Glutamatergic neuron (in vitro differentiated cells): Measurements from ENCODE around the gene SPTAN1. TPM values are rescaled to one million over a fixed set of nuclear protein-coding genes. Genes with fewer than 3 reads are reported as not detected.
A peak's percentile ranks its signal among the peaks of the same experiment; 100 is the strongest.

ENCODE experiments used
- DNase-seq: peaks from one replicate; pipeline ENCODE4 v3.0.0; 2022
- H3K27ac Mint-ChIP-seq: one replicate; pipeline ENCODE4 v1.8.0; 2020; ENCODE audit warnings: mild to moderate bottlenecking, mixed read lengths, inconsistent platforms; ENCODE audit not compliant: unreplicated experiment
- H3K27me3 Mint-ChIP-seq: one replicate; pipeline ENCODE4 v1.8.0; 2020; ENCODE audit warnings: mild to moderate bottlenecking, moderate library complexity, mixed read lengths, inconsistent platforms; ENCODE audit not compliant: unreplicated experiment
- H3K36me3 Mint-ChIP-seq: one replicate; pipeline ENCODE4 v1.8.0; 2020; ENCODE audit warnings: mild to moderate bottlenecking, mixed read lengths, inconsistent platforms; ENCODE audit not compliant: unreplicated experiment
- H3K4me1 Mint-ChIP-seq: one replicate; pipeline ENCODE4 v1.8.0; 2020; ENCODE audit warnings: mild to moderate bottlenecking, low read depth, mixed read lengths, inconsistent platforms; ENCODE audit not compliant: unreplicated experiment
- H3K4me3 Mint-ChIP-seq: one replicate; pipeline ENCODE4 v1.8.0; 2020; ENCODE audit warnings: mild to moderate bottlenecking, mixed read lengths, inconsistent platforms; ENCODE audit not compliant: unreplicated experiment
- H3K9me3 Mint-ChIP-seq: one replicate; pipeline ENCODE4 v1.8.0; 2020; ENCODE audit warnings: mild to moderate bottlenecking, moderate library complexity, mixed read lengths, inconsistent platforms; ENCODE audit not compliant: unreplicated experiment
- total RNA-seq: library from RNA; stranded (reverse); fragmentation: NEBNext Ultra II Directional; extraction: Animal tissue kit (Norgen Biotek cat#: 25700); gene quantifications from one replicate; pipeline ENCODE4 v1.2.1, GENCODE V29; 2021; ENCODE audit not compliant: unreplicated experiment
- TF ChIP-seq, protein P1 (sequence below): fragments of 200-600 bp; sonication (generic); IDR thresholded peaks from one replicate; pipeline ENCODE4 v1.5.0; 2021; ENCODE audit not compliant: partially characterized antibody, unreplicated experiment

SPTAN1 gene
- total RNA-seq, 1 donor from 2014 or later, result 750 TPM

DNA sequence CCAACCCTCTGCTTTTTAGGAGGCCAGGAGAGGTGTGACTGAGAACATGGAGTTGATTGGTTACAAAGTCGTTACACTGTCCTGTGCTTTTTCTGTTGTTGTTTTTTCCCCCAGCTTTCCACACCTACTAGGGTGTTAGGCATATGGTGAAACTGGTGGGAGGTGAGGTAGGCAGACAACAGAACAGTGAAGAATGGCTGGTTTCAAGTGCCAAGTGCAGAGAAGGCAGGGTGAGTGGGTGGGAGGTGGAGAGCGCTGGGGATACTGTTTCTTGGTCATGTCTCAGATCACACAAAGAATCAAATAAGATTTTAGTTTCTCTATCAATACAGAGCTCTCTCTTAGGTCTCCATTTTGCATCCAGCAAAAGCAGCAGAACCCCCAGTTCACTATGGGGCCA is 2.2 kb upstream of the SPTAN1 start:
- H3K27me3 Mint-ChIP-seq, result peaks cover 4% of the 10 kb centered on the region
- H3K9me3 Mint-ChIP-seq, result peaks cover 6% of the 10 kb centered on the region
- no peaks in the 10 kb centered on the region for H3K36me3 Mint-ChIP-seq
- H3K27ac Mint-ChIP-seq, result peak overlapping the region; percentile 71
- DNase-seq, result no peak
- peak overlapping the region; percentile 98 for H3K4me3 Mint-ChIP-seq
- H3K4me1 Mint-ChIP-seq, result peaks cover 22% of the 10 kb centered on the region
- TF ChIP-seq, protein P1, sequence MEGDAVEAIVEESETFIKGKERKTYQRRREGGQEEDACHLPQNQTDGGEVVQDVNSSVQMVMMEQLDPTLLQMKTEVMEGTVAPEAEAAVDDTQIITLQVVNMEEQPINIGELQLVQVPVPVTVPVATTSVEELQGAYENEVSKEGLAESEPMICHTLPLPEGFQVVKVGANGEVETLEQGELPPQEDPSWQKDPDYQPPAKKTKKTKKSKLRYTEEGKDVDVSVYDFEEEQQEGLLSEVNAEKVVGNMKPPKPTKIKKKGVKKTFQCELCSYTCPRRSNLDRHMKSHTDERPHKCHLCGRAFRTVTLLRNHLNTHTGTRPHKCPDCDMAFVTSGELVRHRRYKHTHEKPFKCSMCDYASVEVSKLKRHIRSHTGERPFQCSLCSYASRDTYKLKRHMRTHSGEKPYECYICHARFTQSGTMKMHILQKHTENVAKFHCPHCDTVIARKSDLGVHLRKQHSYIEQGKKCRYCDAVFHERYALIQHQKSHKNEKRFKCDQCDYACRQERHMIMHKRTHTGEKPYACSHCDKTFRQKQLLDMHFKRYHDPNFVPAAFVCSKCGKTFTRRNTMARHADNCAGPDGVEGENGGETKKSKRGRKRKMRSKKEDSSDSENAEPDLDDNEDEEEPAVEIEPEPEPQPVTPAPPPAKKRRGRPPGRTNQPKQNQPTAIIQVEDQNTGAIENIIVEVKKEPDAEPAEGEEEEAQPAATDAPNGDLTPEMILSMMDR, result no peak

DNA sequence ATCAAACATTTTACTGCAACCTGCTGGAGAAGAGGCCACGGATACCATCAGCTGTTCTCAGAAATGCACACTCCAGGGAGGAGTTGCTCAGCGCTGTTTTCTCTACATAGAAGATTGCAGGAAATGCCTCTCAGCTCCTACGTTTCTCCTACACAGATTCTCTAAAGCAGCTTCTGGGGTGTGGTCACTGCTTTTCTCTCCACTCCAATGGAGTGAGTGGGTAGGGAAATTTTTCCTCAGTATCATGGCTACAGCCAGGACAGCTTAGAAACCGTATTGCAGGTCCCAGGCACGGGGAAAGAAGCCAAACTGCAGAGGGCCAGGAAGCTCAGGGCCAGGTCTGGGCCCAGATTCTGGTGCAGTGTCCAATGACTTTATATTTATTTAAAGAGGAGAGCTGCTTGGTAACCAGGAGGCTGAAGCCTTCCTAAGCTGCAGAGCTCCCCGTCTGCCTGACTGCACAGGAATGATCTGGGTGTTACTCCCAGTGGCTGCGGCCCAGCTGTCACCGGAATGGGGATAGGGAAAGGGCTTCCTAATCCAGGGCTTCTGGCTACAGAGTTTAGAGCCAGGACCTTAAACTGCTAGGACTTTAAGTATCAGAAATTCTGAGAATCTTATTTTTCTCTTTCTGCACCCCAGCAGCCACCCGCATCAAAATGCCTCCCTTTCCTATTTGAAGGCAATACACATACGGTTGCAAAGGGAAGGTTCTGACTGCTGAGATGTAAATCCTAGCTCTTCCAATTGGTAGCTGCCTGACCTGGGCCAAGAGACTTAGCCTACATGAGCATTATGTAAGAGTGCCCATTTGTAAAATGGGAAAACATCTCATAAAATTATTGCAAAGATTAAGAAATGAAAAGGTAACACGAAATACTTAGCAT is 1.4 kb upstream of the SPTAN1 start:
- H3K4me1 Mint-ChIP-seq, result peaks cover 22% of the 10 kb centered on the region
- H3K27ac Mint-ChIP-seq, result peak overlapping the region; percentile 98
- H3K27me3 Mint-ChIP-seq, result peaks cover 4% of the 10 kb centered on the region
- TF ChIP-seq, protein P1, result no peak
- peaks cover 6% of the 10 kb centered on the region for H3K9me3 Mint-ChIP-seq
- peak; percentile 60 for DNase-seq
- H3K4me3 Mint-ChIP-seq, result peak overlapping the region; percentile 98
- H3K36me3 Mint-ChIP-seq, result no peaks in the 10 kb centered on the region

GRCh38 chr9:128551657-128552152 is 682 bp upstream of the SPTAN1 start:
- Mint-ChIP-seq H3K9me3 (peaks cover 6% of the 10 kb centered on the region), H3K4me3 (peak overlapping the region; percentile 98), H3K4me1 (peaks cover 24% of the 10 kb centered on the region), H3K36me3 (no peaks in the 10 kb centered on the region), H3K27me3 (peaks cover 4% of the 10 kb centered on the region), H3K27ac (peak overlapping the region; percentile 98)
- DNase-seq, result no peak
- TF ChIP-seq, protein P1, result no peak

GRCh38 chr9:128552744-128553440 is 505 bp downstream of the SPTAN1 start:
- Mint-ChIP-seq H3K36me3 (no peaks in the 10 kb centered on the region), H3K27ac (no peak overlapping the region), H3K27me3 (peaks cover 4% of the 10 kb centered on the region), H3K4me1 (peaks cover 29% of the 10 kb centered on the region), H3K9me3 (peaks cover 6% of the 10 kb centered on the region), H3K4me3 (no peak overlapping the region)
- TF ChIP-seq, protein P1, result no peak
- peak; percentile 58 for DNase-seq

DNA sequence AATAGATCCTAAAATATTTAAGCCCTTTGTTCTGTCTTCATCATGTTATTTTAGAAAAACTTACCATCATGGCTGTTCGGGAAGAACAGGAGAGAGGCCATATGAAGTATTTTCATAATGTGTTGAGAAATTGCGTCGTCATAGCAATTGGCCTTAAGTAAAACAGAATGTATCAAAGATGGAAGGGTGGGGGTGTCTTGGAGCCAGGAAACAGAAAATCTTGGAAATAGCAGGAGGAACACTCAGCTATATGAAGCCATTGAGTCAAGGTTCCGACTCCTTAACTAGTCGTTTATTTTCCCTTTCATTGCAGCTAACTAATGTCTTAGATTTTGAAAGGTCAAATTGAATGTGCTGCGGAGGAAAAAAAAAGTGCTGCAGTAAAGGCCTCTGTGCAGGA is 1.3 kb downstream of the SPTAN1 start:
- Mint-ChIP-seq H3K27me3 (peaks cover 4% of the 10 kb centered on the region), H3K36me3 (no peaks in the 10 kb centered on the region), H3K27ac (no peak overlapping the region), H3K9me3 (peaks cover 6% of the 10 kb centered on the region), H3K4me3 (no peak overlapping the region), H3K4me1 (peaks cover 33% of the 10 kb centered on the region)
- DNase-seq, result no peak
- TF ChIP-seq, protein P1, result no peak
